Measurements from ENCODE around the gene MAGIX.

- TF ChIP-seq, protein P1, sequence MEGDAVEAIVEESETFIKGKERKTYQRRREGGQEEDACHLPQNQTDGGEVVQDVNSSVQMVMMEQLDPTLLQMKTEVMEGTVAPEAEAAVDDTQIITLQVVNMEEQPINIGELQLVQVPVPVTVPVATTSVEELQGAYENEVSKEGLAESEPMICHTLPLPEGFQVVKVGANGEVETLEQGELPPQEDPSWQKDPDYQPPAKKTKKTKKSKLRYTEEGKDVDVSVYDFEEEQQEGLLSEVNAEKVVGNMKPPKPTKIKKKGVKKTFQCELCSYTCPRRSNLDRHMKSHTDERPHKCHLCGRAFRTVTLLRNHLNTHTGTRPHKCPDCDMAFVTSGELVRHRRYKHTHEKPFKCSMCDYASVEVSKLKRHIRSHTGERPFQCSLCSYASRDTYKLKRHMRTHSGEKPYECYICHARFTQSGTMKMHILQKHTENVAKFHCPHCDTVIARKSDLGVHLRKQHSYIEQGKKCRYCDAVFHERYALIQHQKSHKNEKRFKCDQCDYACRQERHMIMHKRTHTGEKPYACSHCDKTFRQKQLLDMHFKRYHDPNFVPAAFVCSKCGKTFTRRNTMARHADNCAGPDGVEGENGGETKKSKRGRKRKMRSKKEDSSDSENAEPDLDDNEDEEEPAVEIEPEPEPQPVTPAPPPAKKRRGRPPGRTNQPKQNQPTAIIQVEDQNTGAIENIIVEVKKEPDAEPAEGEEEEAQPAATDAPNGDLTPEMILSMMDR (IDR thresholded peaks at IDR 0.05), result no peak
- no peak for TF ChIP-seq POLR2A (IDR thresholded peaks at IDR 0.05)
Observed at GRCh38 chrX:49204017-49204416, 41.5 kb downstream of the MAGIX start.

All from testis (tissue), 2 donors.